Suprapubic skin (tissue), 3 donors: Measurements from ENCODE around the gene KIAA2012.

Experiments used
- CTCF ChIP-seq, 2 donors: fragments of 200-600 bp in 1 of 2; fragments of 450-650 bp in 1 of 2; sonication (generic) in 1 of 2; IDR thresholded peaks; one replicate each; pipeline ENCODE4 v1.5.1; 2016 to 2019; ENCODE audit warnings: antibody characterized with exemption in 2 of 2, mild to moderate bottlenecking in 1 of 2, moderate library complexity in 1 of 2
- POLR2A ChIP-seq, 2 donors: fragments of 450-650 bp; IDR thresholded peaks; one replicate each; pipeline ENCODE4 v1.6.1; 2017; ENCODE audit warnings: antibody characterized with exemption in 2 of 2, mild to moderate bottlenecking in 2 of 2, moderate library complexity in 2 of 2

- TF ChIP-seq CTCF (IDR thresholded peaks at IDR 0.05), result no peak
- no peak for TF ChIP-seq POLR2A (IDR thresholded peaks at IDR 0.05)
Measured at GRCh38 chr2:202164411-202164810, 91.4 kb downstream of the KIAA2012 start.
